GM18517 (cell line): Measurements from ENCODE around the gene IL17B.

Experiments used
- ATAC-seq: cut with Tn5 transposase; IDR thresholded peaks from one replicate; pipeline ENCODE4 v1.9.1; 2021; ENCODE audit warnings: mild to moderate bottlenecking, moderate library complexity; ENCODE audit not compliant: unreplicated experiment

Gene IL17B, protein sequence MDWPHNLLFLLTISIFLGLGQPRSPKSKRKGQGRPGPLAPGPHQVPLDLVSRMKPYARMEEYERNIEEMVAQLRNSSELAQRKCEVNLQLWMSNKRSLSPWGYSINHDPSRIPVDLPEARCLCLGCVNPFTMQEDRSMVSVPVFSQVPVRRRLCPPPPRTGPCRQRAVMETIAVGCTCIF

GRCh38 chr5:149379177-149379761, at the start of gene IL17B:
Gene IL17B (minus strand): TSS chr5:149379292. CDS start chr5:149379225, 67 bp downstream.
- ATAC-seq: no peak

- ATAC-seq: no peak
Observed at GRCh38 chr5:149428032-149428431, 48.9 kb upstream of the IL17B start.

DNA sequence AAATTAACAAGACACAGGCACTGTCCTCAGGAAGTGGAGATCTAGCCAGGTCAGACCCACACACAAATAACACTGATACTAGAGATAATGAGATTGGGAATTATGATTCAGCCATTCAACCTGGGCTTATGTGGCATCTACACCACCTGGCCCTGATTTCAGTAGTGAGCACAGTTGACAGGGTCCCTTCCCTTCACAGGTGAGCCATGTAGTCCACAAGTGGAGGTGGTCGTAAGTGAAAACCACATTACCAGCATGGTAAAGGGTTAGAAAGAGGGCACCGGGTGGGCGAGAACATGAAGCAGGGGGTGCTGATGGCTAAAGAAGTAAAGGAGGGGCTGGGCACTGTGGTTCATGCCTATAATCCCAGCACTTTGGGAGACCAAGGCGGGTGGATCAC, 48.3 kb upstream of the IL17B start:
- no peak for ATAC-seq

GRCh38 chr5:149426931-149427330, 47.8 kb upstream of the IL17B start:
- no peak for ATAC-seq

DNA sequence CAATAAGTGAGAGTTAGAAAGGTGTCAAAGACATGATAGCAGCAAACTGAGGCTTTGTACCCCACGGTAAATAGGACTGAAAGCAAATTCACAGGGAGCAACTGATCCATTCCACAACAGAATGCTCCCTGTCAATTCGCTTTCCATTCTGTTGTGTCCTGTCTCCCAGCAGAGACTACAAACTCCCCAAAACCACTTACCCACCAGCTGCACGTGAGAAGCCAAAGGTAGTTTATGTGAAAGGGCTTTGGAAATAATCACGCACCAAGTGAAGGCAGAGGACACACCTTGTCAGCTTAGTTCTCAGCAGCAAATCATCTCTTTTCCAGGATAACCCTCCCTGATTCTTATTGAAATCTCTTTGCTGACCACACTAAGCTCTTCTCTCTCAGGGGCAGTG, 46.6 kb upstream of the IL17B start:
- no peak for ATAC-seq

GRCh38 chr5:149424371-149425315, 45.6 kb upstream of the IL17B start:
- no peak for ATAC-seq

GRCh38 chr5:149423794-149424268, 44.7 kb upstream of the IL17B start:
- ATAC-seq: no peak

DNA sequence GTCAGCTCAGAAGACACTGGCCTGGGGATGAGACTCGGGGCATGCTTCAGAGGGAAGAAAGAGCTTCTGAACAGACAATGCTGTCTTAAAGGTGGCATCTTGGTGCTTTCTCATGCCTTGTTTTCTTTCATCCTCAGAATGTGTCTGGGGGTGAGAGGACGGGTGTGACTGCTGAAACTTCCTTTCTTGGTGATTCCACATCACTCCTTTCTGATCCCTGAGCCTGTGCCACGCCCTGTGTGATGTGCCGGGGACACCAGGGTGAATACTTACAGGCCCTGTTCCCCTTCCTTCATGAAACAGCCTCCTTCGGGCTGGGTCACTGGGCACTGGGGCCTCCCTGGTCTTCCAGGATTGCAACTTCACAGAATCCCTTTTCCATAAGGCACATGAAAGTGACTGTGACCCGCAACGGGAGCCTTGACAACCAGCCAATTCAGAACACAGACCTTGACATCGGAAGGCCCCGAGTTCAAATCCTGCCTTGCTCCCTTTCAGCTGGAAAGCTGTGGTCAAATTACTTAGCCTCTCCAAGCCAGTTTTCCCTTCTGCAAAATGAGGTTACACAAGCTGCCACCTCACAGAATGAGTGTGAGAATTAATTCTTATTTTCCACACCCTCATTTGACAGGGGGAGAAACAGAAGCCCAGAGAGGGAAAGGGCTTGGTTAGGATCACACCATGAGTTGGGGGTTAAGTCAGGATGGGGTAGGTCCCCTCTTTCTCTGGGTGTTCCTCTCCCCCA, 44.1 kb upstream of the IL17B start:
- no peak for ATAC-seq

DNA sequence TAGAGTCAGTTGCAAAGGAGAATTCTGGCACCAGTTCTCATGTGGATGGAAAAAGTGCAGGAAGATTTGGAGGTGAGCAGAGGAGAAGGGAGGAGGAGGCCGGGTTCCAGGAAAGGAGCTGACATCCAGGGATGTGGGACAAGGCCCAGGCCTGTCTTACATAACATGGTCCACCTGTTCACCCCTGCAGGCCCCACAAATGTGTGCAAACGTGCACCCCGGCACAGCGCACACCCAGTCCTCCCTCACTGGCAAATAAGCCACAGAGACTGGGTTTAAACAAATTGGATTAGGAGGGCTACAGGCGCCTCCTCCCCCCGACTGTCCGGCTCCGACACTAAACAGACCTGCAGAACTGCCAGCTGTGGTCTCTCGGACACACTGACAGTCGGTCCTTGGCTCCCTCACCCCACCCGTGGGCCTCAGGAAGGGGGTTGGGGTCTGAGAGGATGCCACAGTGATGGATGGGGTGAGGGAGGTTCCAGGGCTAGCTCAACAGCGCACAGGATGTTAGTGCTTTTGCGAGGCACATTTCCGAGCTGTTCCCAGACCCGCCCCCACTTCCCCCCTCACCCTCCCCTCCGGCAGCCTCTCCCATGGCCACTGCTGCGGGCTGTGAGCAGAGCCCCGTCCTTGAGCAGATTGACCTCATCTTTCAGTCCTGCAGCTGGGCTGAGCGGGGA, 43.4 kb upstream of the IL17B start:
- no peak for ATAC-seq

DNA sequence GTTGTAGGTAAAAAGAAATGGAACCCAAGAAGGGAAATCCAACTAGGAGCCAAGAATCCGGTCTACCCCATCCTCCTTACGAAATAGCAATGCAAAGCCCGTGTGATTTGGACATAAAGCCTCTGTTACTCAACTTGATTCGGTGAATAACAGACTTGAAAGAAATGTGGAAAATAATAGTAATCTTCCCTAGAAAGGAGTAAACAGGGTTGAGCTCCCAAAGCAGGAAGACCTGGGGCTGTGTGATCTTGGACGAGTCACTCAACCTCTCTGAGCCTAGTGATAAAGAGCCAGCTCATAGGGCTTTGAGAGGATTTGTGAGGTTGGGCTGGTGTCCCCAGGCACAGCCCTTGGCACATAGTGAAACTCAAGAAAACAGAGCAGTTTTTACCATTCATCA, 42.7 kb upstream of the IL17B start:
- ATAC-seq: no peak

- ATAC-seq: no peak
Observed at GRCh38 chr5:149421372-149421685, 42.2 kb upstream of the IL17B start.

GRCh38 chr5:149420545-149421371, 41.7 kb upstream of the IL17B start:
- no peak for ATAC-seq

DNA sequence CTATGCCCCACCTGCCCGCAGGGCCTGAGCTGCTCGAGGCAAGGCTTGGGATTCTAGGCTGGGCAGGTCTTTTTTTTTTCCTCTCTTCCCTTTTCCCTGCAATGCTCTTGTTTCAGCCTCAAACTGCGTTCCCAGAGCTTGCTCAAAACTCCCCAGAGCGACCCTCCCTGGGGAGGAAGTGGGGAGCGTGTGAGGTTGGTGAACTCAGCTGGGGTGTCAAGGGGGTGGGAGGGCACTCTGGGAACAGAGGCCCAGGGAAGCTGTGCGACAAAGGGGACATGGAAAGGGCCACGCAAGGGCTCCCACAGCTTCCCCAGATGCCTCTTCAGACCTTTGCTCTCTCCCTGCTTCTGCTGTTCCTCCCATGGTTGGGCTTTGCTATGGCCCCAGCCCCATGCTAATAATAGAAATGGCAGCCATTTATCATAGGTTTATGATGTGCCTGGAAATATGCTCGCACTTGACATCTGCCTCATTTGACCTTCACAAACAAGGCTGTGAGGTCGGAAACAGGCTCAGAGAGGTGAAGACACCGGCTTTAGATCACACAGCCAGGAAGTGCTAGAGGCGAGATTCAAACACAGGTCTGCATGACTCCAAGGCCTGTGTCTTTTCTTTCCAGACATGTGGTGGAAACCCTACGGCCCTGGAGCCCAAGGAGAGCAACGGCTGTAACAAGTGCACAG, 40.9 kb upstream of the IL17B start:
- ATAC-seq: no peak

DNA sequence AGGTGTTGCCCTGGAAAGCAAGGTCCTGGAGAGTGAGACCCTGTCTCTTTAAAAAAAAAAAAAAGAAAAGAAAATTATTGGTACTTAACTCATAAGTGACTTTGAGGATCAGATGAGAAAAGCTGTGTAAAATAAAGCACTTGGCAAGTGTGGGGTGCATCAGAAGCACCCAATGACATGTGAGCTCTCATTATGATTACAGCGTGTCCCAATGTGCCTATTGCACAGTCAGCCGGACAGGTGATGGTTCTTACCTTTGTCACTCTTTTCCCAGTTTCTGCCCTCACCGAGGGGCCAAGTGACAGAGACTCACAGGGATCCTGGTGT, 40.4 kb upstream of the IL17B start:
- ATAC-seq: no peak

DNA sequence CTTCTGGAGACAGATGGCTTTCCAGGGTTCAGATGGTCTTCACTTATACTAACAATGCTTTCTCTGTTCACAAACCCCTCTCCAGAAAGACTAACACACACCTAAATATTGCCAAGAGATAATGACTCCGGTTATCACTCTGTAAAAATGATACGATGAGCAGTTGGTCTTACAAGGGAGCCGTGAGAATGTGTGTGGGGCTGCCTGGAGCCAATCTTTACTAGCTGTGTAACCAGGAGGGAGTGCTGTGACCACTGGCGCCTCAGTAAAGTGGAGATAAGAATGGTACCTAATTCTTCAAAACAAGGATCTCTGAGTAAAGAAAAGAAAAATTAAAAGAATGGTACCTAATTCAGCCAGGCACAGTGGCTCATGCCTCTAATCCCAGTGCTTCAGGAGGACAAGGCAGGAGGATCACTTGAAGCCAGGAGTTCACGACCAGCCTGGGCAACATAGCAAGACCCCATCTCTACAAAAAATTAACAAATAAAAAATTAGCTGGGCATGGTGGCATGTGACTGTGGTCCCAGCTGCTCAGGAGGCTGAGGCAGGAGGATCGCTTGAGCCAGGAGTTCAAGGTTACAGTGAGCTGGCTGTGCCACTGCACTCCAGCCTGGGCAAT, 39.9 kb upstream of the IL17B start:
- ATAC-seq: no peak

GRCh38 chr5:149417711-149418368, 38.7 kb upstream of the IL17B start:
- no peak for ATAC-seq

DNA sequence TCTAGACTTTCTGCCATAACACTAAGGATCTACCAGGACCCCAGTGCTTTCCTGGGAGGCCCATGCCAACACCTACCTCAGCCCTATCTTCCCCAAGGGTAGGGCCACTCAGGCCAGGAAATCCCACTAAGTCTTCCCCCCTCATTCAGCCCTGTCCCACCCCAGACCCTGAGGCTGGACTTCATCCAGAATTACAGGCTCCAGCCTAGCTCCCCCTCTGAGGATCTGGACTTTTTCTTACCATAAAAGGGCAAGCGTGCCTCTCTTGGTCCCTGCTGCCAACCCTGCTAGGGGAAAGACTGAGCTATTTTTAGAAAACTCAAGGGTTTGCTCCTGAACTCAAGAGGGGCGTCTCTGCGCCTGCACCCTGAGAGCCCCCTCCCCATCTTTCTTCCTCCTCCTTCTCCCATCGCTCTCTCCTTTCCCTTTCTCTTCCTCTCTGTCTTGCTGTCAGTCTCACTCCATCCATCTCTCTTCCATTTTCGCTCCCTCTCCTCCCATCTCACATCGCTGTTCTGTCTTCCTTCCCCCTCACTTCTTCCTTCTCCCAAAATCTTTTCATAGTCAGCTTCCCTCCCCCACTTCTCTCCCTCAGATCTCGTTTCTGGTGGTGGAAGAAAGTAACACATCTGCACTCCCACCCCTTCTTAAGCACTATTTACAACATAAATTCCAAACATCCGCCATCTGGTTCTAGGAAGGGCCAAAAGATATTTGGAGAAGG, 38.1 kb upstream of the IL17B start:
- no peak for ATAC-seq
